Measurements from ENCODE around the gene CEP128.

- TF ChIP-seq CTCF (IDR thresholded peaks at IDR 0.05), result no peak
- no peak for TF ChIP-seq POLR2AphosphoS5 (IDR thresholded peaks at IDR 0.05)
- no peak for TF ChIP-seq POLR2A (IDR thresholded peaks at IDR 0.05)
- TF ChIP-seq EP300 (IDR thresholded peaks at IDR 0.05), result no peak
These were observed 313.0 kb downstream of the CEP128 start for GRCh38 chr14:80628547-80628946.

Measured in suprapubic skin (tissue), 4 donors.